GM18868 (cell line): ENCODE results near the gene C1QB.
A peak's percentile ranks its signal among the peaks of the same experiment; 100 is the strongest.
"Not testable (repeated sequence)": the region's sequence is repeated elsewhere in the genome, so short reads cannot be mapped to it uniquely, and the experiment has no call there.

Experiments
- ATAC-seq: cut with Tn5 transposase; IDR thresholded peaks from one replicate; pipeline ENCODE4 v1.9.1; 2021; ENCODE audit warnings: mild to moderate bottlenecking, moderate library complexity; ENCODE audit not compliant: unreplicated experiment

Gene C1QB

GRCh38 chr1:22691031-22691753 lies 38.2 kb downstream of the C1QB start:
- ATAC-seq, result no peak

DNA sequence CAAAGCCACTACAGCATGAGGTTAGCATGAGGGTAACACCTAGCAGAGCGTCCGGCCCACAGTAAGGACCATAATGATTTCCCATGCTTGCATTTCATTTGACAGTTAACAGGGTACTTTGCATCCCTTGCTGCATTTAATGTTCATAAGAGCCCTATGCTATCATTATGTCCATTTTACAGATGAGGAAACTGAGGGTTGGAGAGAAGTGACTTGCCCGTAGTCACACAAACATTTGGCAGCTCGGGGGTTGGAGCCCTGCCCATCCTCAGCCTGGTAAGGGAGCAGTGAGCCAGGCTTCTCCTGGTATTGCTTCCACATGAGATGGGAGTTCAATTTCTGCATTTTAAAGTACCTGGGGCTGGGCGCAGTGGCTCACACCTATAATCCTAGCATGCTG lies 41.1 kb downstream of the C1QB start:
- no peak for ATAC-seq

GRCh38 chr1:22696610-22697009 lies 43.6 kb downstream of the C1QB start:
- ATAC-seq, result no peak

- ATAC-seq, result no peak
Measured at GRCh38 chr1:22697980-22698379, 44.9 kb downstream of the C1QB start.

GRCh38 chr1:22699681-22700520 lies 46.9 kb downstream of the C1QB start:
- no peak for ATAC-seq

GRCh38 chr1:22702296-22703085 lies 49.5 kb downstream of the C1QB start:
- no peak for ATAC-seq

- ATAC-seq, result peak; percentile 52
Measured at GRCh38 chr1:22704440-22705067, 51.5 kb downstream of the C1QB start.

- no peak for ATAC-seq
Measured at GRCh38 chr1:22705586-22705985, 52.5 kb downstream of the C1QB start.

GRCh38 chr1:22706100-22706499 lies 53.1 kb downstream of the C1QB start:
- ATAC-seq, result not testable (repeated sequence)

GRCh38 chr1:22708777-22709176 lies 55.7 kb downstream of the C1QB start:
- ATAC-seq, result no peak

GRCh38 chr1:22709227-22709626 lies 56.2 kb downstream of the C1QB start:
- no peak for ATAC-seq

DNA sequence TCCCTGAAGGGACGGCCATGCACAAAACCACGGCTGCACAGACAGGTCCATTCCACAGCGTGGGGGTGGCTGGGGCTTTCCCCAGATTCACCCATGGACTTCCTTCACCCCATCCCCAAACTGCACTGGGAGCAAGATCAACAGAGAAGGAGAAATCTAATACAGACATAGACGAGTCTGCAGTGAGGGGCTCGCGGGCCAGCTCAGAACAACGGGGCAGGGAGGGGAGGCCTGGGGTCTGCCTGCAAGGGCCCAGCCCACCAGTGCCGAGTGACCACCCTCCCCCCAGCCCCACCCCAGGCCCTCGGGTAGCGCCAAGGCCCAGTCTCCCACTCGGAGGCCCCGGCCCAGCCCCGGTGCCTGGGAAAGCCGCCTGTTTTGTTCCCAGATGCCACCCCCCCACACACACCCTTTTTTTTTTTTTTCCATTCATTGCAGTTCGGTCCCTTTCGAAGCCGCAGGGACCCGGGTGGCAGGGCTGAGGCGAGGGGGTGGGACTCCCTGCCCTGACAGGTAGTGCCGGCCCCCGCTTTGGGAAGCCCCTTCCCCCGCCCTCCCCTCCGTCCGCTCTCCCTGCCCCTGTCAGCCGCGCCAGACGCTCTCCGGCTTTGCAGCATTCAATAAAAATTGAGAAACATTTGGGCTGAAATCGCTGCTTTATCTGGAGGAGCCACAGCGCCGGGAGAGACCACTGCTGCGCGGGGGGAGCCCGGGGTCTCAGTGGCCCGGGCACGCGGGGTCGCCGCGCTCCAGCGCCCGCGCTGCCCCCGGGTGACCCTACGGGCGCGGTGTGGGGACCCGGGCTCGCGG lies 57.1 kb downstream of the C1QB start:
- no peak for ATAC-seq

GRCh38 chr1:22710701-22711049 lies 57.6 kb downstream of the C1QB start, which contains the start of gene EPHB2:
EPHB2 (plus strand) TSS chr1:22710839; CDS start chr1:22710983, 144 bp downstream.
- ATAC-seq, result no peak

- ATAC-seq, result no peak
Measured at GRCh38 chr1:22711071-22711470, 58.0 kb downstream of the C1QB start.
